K562 (cell line): ENCODE results near the gene PPDPF. TPM values are rescaled to one million over a fixed set of nuclear protein-coding genes. Genes with fewer than 3 reads are reported as not detected.

Experiments
- C11orf30 ChIP-seq: fragments of 450-650 bp; IDR thresholded peaks from 2 replicates; pipeline ENCODE4 v1.6.1; 2016; ENCODE audit warnings: low read depth, mild to moderate bottlenecking
- ESRRB ChIP-seq: fragments of 250-450 bp; sonication (Bioruptor Pico); IDR thresholded peaks from 2 replicates; pipeline ENCODE4 v1.5.0; 2020; ENCODE audit warnings: mild to moderate bottlenecking, moderate library complexity, borderline replicate concordance
- MTA1 ChIP-seq: fragments of 450-650 bp; IDR thresholded peaks from 2 replicates; pipeline ENCODE4 v1.6.1; 2017; ENCODE audit warnings: borderline replicate concordance
- NFIX ChIP-seq: fragments of 250-450 bp; sonication (Bioruptor Pico); IDR thresholded peaks from 2 replicates; pipeline ENCODE4 v1.4.0; 2020; ENCODE audit warnings: low read depth, mild to moderate bottlenecking, moderate library complexity
- RHOXF2B ChIP-seq: fragments of 250-450 bp; sonication (Bioruptor Pico); conservative IDR thresholded peaks from 2 replicates; pipeline ENCODE4 v1.5.1; 2021
- RUNX1 ChIP-seq: sonication (generic); IDR thresholded peaks from 2 replicates; pipeline ENCODE4 v1.6.1; 2016; ENCODE audit warnings: antibody characterized with exemption, low read depth
- SAFB ChIP-seq: fragments of 200-400 bp; formaldehyde crosslinking; IDR thresholded peaks from 2 replicates; pipeline ENCODE4 v1.6.1; 2017; ENCODE audit warnings: low read depth, low read length, borderline replicate concordance
- SIN3A ChIP-seq, 2 experiments: fragments of 150-350 bp in 1 of 2; IDR thresholded peaks; 2 replicates each; pipeline ENCODE4 v1.6.1; 2011 to 2016; ENCODE audit warnings: borderline replicate concordance in 2 of 2, low read depth in 2 of 2, low read length in 2 of 2, mild to moderate bottlenecking in 2 of 2, moderate library complexity in 2 of 2; ENCODE audit not compliant: control insufficient read depth in 1 of 2
- SNIP1 ChIP-seq: fragments of 450-650 bp; IDR thresholded peaks from 2 replicates; pipeline ENCODE4 v1.7.1; 2017; ENCODE audit warnings: low read depth, mild to moderate bottlenecking
- SNRNP70 ChIP-seq: fragments of 200-400 bp; formaldehyde crosslinking; optimal IDR thresholded peaks from 2 replicates; pipeline ENCODE3; 2017; ENCODE audit warnings: low read depth, low read length
- ZBTB7A ChIP-seq: IDR thresholded peaks from 2 replicates; pipeline ENCODE4 v1.6.1; 2011; ENCODE audit warnings: low read depth, mild to moderate bottlenecking, low read length, moderate library complexity, borderline replicate concordance; ENCODE audit not compliant: control insufficient read depth
- ZFPM2 ChIP-seq: fragments of 250-450 bp; sonication (Bioruptor Pico); IDR thresholded peaks from 2 replicates; pipeline ENCODE4 v1.5.1; 2022; ENCODE audit warnings: mild to moderate bottlenecking
- ZNF12 ChIP-seq: sonication (generic); formaldehyde crosslinking; IDR thresholded peaks from 2 replicates; pipeline ENCODE4 v1.4.0; 2020; ENCODE audit warnings: mild to moderate bottlenecking, missing genetic modification reagents
- polyA plus RNA-seq, 8 experiments: library from polyadenylated mRNA; depleted of rRNA in 4 of 8; stranded (reverse) in 5 of 8; unstranded in 3 of 8; fragments of >200 nt; fragmentation: Nextera tagmentation in 2 of 8; fragmentation: Illumina TruSeq in 1 of 8; extraction: Ambion mirVana in 2 of 8; extraction: Trizol in 1 of 8; gene quantifications; 2 replicates each; pipeline versions ENCODE4 v1.2.1 to v1.2.3, GENCODE V29; 2011 to 2014; ENCODE audit warnings: inconsistent platforms in 1 of 8, missing spikeins in 1 of 8
- total RNA-seq, 7 experiments: library from RNA; depleted of rRNA in 6 of 7; stranded (reverse); fragments of >200 nt in 6 of 7; fragmentation: Illumina TruSeq in 2 of 7; extraction: Trizol in 2 of 7; gene quantifications; 2 replicates each; pipeline versions ENCODE4 v1.2.1 to v1.2.3, GENCODE V29; 2011 to 2021; ENCODE audit warnings: low replicate concordance in 1 of 7
- TF ChIP-seq, protein P1 (sequence below), 2 experiments: fragments of 200-800 bp in 1 of 2; sonication (Bioruptor generic) in 1 of 2; sonication (generic) in 1 of 2; formaldehyde crosslinking in 1 of 2; IDR thresholded peaks in 1 of 2; conservative IDR thresholded peaks in 1 of 2; 2 replicates each; pipeline versions ENCODE4 v1.5.0 to v1.6.1; 2016 to 2020; ENCODE audit warnings: missing compliant biosample characterization in 1 of 2, missing genetic modification characterization in 1 of 2, missing genetic modification reagents in 1 of 2
- TF ChIP-seq, protein P2 (sequence below): sonication (generic); formaldehyde crosslinking; IDR thresholded peaks from 2 replicates; pipeline ENCODE4 v1.8.0; 2023; ENCODE audit warnings: mild to moderate bottlenecking, missing genetic modification reagents
- TF ChIP-seq, protein P3 (sequence below): fragments of 250-450 bp; sonication (Bioruptor Pico); IDR thresholded peaks from 2 replicates; pipeline ENCODE4 v1.4.0; 2020; ENCODE audit warnings: borderline replicate concordance
- TF ChIP-seq, protein P4 (sequence below): sonication (generic); formaldehyde crosslinking; IDR thresholded peaks from 2 replicates; pipeline ENCODE4 v1.8.0; 2022; ENCODE audit warnings: mild to moderate bottlenecking, missing genetic modification reagents, borderline replicate concordance
- TF ChIP-seq, protein P5 (sequence below): fragments of 450-650 bp; formaldehyde crosslinking; IDR thresholded peaks from 2 replicates; pipeline ENCODE4 v1.4.0; 2020; ENCODE audit warnings: mild to moderate bottlenecking, moderate library complexity

PPDPF gene
- total and polyA plus RNA-seq, 9 of the 15 experiments (the other 6 are each of a cell fraction or from before 2014, with no cell fraction given), result 0.77 to 233 (median 10.5) TPM

DNA sequence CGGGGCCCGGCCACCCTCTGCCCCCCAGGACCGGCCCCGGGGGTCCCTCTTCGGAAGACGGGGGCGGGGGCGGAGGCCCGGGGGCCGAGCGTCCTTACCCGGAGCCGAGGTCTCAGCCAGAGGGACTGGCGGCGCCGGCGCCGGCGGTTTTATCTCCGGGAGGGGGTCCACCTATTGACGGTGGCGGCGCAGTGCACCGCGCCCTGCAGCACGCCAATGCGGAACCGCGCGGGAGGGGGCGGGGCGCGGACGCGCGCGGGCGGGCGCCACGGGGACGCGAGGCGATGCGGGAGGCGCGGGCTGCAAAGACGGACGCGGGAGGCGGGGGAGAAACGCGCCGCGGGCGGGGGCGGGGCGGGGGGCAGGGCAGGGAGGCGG, 21.6 kb upstream of the PPDPF start, which contains the start of gene EEF1A2 (continued):
- TF ChIP-seq SAFB (peak; percentile 88), ZBTB7A (0 out of 2 replicates have a peak, but pooled peaks have one; percentile 57), RHOXF2B (CRISPR knock-in tag) (no peak), RUNX1 (no peak), MTA1 (no peak), C11orf30 (no peak), ZNF12 (no peak), NFIX (CRISPR knock-in tag) (no peak), SIN3A (IDR thresholded peaks at IDR 0.05; ENCODE audit: borderline replicate concordance in 2 of 2, control insufficient read depth in 1 of 2, low read depth in 2 of 2, low read length in 2 of 2) (peak in 1 of 2 experiments; percentile 12; a peak in 1 of 4 replicates), ZFPM2 (no peak), SNIP1 (no peak), ESRRB (CRISPR knock-in tag) (no peak), SNRNP70 (no peak)
- TF ChIP-seq, protein P1, sequence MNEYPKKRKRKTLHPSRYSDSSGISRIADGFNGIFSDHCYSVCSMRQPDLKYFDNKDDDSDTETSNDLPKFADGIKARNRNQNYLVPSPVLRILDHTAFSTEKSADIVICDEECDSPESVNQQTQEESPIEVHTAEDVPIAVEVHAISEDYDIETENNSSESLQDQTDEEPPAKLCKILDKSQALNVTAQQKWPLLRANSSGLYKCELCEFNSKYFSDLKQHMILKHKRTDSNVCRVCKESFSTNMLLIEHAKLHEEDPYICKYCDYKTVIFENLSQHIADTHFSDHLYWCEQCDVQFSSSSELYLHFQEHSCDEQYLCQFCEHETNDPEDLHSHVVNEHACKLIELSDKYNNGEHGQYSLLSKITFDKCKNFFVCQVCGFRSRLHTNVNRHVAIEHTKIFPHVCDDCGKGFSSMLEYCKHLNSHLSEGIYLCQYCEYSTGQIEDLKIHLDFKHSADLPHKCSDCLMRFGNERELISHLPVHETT (CRISPR knock-in tag; conservative IDR thresholded peaks at IDR 0.05 in 1 of 2, IDR thresholded peaks at IDR 0.05 in 1 of 2), result peak in 1 of 2 experiments; percentile 67; a peak in 2 of 4 replicates
- TF ChIP-seq, protein P2, sequence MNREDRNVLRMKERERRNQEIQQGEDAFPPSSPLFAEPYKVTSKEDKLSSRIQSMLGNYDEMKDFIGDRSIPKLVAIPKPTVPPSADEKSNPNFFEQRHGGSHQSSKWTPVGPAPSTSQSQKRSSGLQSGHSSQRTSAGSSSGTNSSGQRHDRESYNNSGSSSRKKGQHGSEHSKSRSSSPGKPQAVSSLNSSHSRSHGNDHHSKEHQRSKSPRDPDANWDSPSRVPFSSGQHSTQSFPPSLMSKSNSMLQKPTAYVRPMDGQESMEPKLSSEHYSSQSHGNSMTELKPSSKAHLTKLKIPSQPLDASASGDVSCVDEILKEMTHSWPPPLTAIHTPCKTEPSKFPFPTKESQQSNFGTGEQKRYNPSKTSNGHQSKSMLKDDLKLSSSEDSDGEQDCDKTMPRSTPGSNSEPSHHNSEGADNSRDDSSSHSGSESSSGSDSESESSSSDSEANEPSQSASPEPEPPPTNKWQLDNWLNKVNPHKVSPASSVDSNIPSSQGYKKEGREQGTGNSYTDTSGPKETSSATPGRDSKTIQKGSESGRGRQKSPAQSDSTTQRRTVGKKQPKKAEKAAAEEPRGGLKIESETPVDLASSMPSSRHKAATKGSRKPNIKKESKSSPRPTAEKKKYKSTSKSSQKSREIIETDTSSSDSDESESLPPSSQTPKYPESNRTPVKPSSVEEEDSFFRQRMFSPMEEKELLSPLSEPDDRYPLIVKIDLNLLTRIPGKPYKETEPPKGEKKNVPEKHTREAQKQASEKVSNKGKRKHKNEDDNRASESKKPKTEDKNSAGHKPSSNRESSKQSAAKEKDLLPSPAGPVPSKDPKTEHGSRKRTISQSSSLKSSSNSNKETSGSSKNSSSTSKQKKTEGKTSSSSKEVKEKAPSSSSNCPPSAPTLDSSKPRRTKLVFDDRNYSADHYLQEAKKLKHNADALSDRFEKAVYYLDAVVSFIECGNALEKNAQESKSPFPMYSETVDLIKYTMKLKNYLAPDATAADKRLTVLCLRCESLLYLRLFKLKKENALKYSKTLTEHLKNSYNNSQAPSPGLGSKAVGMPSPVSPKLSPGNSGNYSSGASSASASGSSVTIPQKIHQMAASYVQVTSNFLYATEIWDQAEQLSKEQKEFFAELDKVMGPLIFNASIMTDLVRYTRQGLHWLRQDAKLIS (CRISPR knock-in tag), result no peak
- TF ChIP-seq, protein P3, sequence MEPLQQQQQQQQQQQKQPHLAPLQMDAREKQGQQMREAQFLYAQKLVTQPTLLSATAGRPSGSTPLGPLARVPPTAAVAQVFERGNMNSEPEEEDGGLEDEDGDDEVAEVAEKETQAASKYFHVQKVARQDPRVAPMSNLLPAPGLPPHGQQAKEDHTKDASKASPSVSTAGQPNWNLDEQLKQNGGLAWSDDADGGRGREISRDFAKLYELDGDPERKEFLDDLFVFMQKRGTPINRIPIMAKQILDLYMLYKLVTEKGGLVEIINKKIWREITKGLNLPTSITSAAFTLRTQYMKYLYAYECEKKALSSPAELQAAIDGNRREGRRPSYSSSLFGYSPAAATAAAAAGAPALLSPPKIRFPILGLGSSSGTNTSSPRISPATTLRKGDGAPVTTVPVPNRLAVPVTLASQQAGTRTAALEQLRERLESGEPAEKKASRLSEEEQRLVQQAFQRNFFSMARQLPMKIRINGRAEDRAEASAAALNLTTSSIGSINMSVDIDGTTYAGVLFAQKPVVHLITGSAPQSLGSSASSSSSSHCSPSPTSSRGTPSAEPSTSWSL (CRISPR knock-in tag), result no peak
- TF ChIP-seq, protein P4, sequence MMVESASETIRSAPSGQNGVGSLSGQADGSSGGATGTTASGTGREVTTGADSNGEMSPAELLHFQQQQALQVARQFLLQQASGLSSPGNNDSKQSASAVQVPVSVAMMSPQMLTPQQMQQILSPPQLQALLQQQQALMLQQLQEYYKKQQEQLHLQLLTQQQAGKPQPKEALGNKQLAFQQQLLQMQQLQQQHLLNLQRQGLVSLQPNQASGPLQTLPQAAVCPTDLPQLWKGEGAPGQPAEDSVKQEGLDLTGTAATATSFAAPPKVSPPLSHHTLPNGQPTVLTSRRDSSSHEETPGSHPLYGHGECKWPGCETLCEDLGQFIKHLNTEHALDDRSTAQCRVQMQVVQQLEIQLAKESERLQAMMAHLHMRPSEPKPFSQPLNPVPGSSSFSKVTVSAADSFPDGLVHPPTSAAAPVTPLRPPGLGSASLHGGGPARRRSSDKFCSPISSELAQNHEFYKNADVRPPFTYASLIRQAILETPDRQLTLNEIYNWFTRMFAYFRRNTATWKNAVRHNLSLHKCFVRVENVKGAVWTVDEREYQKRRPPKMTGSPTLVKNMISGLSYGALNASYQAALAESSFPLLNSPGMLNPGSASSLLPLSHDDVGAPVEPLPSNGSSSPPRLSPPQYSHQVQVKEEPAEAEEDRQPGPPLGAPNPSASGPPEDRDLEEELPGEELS (CRISPR knock-in tag), result no peak
- TF ChIP-seq, protein P5, sequence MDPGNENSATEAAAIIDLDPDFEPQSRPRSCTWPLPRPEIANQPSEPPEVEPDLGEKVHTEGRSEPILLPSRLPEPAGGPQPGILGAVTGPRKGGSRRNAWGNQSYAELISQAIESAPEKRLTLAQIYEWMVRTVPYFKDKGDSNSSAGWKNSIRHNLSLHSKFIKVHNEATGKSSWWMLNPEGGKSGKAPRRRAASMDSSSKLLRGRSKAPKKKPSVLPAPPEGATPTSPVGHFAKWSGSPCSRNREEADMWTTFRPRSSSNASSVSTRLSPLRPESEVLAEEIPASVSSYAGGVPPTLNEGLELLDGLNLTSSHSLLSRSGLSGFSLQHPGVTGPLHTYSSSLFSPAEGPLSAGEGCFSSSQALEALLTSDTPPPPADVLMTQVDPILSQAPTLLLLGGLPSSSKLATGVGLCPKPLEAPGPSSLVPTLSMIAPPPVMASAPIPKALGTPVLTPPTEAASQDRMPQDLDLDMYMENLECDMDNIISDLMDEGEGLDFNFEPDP (CRISPR knock-in tag), result no peak
